Raji (cell line): ENCODE measurements around the gene IGSF8.

Experiments used
- POLR2A ChIP-seq: IDR thresholded peaks from 2 replicates; pipeline ENCODE4 v1.6.1; 2011; ENCODE audit warnings: low read depth, low read length, control low read depth; ENCODE audit not compliant: insufficient read depth

Gene IGSF8

DNA sequence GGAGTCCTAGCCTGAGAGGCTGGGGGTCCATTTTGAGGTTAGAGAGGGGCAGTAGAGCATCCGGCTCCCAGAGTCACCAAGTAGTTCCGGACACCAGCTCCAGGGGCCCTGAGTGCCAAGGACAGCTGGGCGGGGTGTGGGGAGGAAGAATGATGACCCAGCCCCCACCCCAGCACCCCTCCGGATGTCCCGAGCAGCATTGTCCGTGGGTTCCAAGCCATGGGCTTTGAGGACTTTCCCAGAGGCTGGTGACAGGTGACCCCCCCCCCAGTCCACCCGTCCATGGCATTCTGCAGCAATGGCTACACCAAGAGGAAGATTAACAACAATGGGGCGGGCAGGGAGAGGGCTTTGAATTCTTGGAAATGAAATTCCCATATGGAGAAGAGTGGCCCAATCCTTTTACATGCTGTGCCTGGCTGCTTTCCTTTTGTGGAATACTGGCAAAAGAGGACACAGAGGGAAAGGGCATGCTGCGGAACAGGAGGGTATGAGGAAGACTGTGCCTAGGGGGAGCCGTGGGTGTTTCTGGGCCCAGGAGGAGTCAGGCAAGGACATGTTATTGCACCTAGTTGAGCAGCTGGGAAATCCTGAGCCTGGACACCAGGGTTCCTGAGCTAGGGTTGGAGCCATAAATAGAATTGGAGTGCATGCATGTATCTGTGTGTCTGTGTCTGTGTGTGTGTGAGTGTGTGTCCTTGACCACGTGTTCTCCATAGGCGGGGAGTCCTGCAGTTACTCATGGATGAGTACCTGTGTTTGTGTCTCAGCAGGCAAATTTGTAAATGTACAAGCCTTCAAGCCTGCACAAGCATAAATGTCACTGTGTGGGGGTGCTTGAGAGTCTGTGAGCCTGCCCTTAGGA lies 18.1 kb upstream of the IGSF8 start:
- no peak for TF ChIP-seq POLR2A

- TF ChIP-seq POLR2A, result no peak
Observed at GRCh38 chr1:160115545-160116282, 17.3 kb upstream of the IGSF8 start, which contains the start of gene ATP1A2. Gene ATP1A2 (plus strand): TSS chr1:160115759. CDS start chr1:160115862, 103 bp downstream.

DNA sequence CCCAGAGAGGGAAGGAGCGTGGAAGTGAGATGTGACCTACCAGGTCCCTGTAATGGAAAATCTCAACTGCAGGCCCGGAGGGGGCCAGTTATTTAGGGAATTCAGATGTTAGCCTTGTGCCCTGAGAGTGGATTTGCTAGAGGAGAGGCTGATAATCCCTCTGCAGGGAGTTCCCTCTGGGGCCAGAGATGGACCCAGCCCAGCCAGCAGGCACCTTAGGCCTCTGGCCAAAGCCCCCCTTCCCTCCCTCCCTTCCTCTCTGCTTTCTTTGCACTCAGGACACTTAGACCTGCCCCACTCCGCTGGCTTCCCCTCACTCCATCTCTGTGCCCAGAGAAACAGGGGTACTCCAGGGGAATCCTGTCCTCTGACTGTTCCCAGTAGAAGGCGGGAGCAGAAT lies 15.7 kb upstream of the IGSF8 start:
- no peak for TF ChIP-seq POLR2A

- no peak for TF ChIP-seq POLR2A
Observed at GRCh38 chr1:160113407-160113806, 15.0 kb upstream of the IGSF8 start.

DNA sequence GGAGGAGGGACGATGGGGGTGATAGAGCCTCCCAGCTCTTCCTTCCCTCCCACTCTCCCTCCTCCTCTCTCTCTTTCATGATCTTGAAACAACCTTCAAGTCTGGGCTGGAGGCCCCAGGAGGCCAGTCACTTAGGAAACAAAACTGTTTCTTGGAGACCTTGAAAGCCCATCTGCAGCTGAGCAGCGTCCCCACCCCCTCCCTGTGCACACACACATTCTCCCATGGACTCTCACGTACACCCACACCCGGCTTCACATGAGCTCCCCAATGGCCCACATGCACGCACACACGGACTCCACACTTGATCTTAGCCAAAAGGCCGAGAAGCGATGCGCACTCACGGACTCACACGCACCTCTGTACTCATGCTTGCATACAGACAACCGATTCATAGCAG lies 13.9 kb upstream of the IGSF8 start:
- no peak for TF ChIP-seq POLR2A

GRCh38 chr1:160109686-160110085 lies 11.3 kb upstream of the IGSF8 start:
- no peak for TF ChIP-seq POLR2A

- TF ChIP-seq POLR2A, result no peak
Observed at GRCh38 chr1:160108888-160109662, 10.7 kb upstream of the IGSF8 start.

DNA sequence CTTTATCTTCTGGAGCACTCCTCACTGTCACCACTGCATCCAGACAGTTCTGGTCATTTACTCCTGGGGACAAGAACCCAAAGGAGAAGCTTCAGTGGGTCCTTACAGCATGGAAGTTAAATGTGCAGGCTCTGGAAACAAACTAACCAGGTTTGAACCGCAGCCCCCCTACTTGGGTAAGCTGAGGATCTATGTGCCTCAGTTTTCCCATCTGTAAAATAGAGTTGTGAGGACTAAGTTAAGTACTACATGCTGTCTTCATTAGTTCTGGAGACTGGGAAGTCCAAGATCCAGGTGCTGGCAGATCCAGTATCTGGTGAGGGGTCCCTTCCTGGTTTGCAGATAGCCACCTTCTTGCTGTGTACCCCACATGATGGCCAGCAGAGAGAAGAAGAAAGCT lies 9.1 kb upstream of the IGSF8 start:
- TF ChIP-seq POLR2A, result no peak

- no peak for TF ChIP-seq POLR2A
Observed at GRCh38 chr1:160105155-160105554, 6.7 kb upstream of the IGSF8 start.

- no peak for TF ChIP-seq POLR2A
Observed at GRCh38 chr1:160104486-160104885, 6.1 kb upstream of the IGSF8 start.

DNA sequence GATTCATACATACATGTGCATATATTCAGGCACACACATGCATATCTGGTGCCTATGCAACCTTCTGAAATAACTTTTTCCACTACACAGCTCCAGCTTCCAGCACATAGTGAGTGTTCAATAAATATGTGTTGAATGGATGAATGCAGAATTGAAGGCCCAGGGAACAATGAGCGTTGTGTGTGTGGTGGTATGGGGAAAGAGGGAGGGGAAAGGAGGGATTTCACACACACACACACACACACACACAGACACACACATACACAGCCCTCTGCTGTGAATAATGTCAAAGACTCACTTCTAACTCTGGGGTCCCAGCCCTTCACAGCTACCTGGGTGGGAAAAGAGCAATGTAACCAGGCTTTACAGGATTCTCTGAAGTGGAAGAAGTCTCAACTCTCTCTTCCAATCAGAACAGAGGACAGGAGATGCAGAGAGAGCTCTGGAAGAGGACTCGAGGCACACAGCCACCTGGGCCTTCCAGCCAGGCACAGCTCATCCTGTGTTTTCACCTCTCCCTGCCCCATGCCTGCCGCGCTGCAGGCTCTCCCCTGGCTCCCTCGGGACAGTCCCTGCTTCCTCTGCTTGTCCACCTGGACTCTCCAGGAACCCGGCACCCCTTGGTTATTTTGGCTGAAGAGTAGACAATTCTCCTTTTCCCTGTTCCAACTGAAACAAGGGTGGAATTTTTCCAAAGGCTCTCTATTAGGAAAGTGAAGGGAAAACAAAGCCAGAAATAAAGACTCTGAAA lies 5.4 kb upstream of the IGSF8 start:
- no peak for TF ChIP-seq POLR2A

DNA sequence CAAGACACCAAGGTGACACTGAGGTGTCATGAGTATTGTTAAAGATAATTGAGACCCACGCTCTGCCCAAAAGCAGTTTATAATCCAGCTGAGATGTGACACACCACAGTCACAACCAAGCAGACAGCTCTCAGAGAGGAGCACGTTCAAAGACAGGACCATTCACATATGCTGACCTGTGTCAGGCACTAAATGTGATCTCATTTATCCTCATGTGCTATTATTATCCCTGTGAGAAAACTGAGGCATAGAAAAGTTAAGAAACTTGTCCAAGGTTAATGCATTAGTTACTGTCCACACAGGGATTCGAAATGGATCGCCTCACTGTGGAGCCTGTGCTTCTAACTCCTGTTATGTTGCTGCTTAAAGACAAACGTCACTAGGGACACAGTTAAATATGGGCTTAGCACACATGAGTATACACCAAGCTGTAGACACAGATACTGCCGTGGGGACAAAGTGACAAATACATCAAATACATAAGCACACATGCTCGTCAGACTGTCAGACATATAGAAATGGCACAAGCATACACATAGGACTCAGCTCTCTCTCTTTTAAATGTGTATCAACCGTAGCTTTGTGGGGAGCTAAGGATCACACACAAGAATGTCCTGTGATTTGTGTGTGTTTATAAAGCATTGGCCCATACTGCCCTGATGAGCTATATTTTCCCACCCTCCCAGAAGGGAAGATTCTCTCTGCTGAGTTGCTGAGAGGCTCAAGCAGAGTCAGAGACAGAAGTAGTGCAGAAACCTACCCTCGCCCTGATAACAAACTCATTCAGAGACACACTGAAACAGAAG lies 3.5 kb upstream of the IGSF8 start:
- no peak for TF ChIP-seq POLR2A

DNA sequence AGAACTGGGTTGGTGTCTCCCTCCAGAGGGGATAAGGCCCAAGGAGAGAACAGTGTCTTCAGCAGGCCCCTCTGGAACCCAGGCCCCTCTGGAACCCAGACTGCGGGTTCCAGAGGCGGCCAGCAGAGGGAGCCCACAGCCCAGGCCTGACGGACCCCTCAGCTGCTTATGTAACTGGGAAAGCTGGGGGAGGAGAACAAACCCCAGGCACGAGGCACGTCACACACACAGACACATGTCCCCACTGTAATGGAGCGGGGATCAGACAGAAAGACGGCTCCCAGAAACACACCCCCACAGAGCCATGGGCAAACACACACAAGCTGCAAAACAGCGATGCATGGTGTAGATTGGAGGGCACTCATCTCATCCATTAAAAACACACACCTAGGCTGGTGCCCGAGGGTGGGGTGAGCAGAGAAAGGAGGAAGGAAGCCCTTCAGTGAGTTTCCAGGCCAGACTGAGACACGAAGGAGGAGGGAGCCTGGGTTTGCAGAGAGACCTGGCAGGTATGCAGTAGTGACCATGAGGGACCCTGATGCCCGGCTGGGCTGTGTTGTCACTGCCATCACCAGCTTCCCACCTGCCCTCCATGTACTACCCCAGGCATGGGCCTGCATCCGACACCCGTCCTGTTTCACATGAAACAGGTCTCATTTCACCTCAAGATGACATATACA lies 2.8 kb upstream of the IGSF8 start:
- TF ChIP-seq POLR2A, result peak; percentile 70
